Measurements from ENCODE around the gene QKI.
"Not testable (repeated sequence)": the region's sequence is repeated elsewhere in the genome, so short reads cannot be mapped to it uniquely, and the experiment has no call there.

QKI gene

DNA sequence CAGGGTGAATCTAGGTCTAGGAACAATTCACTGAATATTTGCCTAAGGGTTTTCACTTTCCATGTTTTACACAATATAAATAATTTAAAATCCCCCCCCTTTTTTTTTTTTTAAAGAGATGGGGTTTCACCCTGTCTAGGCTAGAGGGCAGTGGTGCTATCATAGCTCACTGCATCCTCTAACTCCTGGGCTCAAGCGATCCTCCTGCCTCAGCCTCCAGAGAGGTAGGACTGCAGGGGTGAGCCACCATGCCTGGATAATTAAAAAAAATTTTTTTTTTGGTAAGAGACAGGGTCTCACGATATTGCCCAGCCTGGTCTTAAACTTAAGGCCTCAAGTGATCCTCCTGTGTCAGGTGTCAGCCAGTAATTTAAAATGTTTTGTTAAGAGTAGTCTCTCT, 17.8 kb downstream of the QKI start:
- Histone ChIP-seq H3K27ac (no peak overlapping the region), H3K4me3 (no peak overlapping the region), H3K9me3 (no peaks in the 10 kb centered on the region), H3K4me1 (peaks cover 0 to 95% (median 23%) of the 10 kb centered on the region in 4 donors), H3K27me3 (no peaks in the 10 kb centered on the region), H3K36me3 (no peaks in the 10 kb centered on the region)
- no peak for DNase-seq
- TF ChIP-seq, protein P1, sequence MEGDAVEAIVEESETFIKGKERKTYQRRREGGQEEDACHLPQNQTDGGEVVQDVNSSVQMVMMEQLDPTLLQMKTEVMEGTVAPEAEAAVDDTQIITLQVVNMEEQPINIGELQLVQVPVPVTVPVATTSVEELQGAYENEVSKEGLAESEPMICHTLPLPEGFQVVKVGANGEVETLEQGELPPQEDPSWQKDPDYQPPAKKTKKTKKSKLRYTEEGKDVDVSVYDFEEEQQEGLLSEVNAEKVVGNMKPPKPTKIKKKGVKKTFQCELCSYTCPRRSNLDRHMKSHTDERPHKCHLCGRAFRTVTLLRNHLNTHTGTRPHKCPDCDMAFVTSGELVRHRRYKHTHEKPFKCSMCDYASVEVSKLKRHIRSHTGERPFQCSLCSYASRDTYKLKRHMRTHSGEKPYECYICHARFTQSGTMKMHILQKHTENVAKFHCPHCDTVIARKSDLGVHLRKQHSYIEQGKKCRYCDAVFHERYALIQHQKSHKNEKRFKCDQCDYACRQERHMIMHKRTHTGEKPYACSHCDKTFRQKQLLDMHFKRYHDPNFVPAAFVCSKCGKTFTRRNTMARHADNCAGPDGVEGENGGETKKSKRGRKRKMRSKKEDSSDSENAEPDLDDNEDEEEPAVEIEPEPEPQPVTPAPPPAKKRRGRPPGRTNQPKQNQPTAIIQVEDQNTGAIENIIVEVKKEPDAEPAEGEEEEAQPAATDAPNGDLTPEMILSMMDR (IDR thresholded peaks at IDR 0.05) = no peak
- intact Hi-C loops (cut with DNase I; ENCODE audit: low total_unique reads) = no loop called here

DNA sequence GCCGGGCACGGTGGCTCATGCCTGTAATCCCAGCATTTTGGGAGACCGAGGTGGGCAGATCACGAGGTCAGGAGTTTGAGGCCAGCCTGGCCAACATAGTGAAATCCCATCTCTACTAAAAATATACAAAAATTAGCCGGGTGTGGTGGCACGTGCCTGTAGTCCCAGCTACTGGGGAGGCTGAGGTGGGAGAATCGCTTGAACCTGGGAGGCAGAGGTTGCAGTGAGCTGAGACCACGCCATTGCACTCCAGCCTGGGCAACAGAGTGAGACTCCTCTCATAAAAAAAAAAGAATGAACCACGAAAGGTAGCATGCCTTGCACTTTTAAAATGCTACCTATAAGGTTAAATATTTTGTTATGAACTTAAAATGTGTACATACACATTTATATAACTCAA, 19.0 kb downstream of the QKI start:
- H3K27ac ChIP-seq; H3K4me3 ChIP-seq; H3K9me3 ChIP-seq; H3K36me3 ChIP-seq; DNase-seq; H3K27me3 ChIP-seq; intact Hi-C loops (cut with DNase I; ENCODE audit: low total_unique reads): not testable (repeated sequence)
- H3K4me1 ChIP-seq = peaks cover 0 to 96% (median 30%) of the 10 kb centered on the region in 4 donors

DNA sequence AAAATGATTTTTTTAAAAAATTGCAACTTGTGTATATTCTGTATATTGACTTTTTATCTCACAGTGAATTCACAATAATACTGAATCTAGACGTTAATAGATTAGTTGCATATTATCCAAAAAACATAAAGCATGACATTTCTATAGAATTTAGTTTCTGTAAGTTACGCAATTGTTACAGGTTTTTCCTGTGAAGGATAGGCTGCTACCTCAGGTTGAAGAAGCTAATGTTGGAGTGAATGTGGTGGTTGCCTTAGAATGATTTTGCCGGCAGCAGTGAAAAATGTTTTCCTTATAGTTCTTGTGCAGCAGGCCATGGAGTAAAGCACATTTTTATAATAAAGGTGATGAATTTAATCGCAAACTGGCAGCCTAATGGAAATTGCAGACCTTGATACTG, 20.5 kb downstream of the QKI start:
- Histone ChIP-seq H3K27ac (no peak overlapping the region), H3K9me3 (no peaks in the 10 kb centered on the region), H3K4me3 (no peak overlapping the region), H3K4me1 (peaks cover 0 to 96% (median 26%) of the 10 kb centered on the region in 4 donors), H3K27me3 (no peaks in the 10 kb centered on the region), H3K36me3 (no peaks in the 10 kb centered on the region)
- DNase-seq = no peak
- TF ChIP-seq, protein P1 (IDR thresholded peaks at IDR 0.05) = no peak
- intact Hi-C loops (cut with DNase I; ENCODE audit: low total_unique reads) = no loop called here

DNA sequence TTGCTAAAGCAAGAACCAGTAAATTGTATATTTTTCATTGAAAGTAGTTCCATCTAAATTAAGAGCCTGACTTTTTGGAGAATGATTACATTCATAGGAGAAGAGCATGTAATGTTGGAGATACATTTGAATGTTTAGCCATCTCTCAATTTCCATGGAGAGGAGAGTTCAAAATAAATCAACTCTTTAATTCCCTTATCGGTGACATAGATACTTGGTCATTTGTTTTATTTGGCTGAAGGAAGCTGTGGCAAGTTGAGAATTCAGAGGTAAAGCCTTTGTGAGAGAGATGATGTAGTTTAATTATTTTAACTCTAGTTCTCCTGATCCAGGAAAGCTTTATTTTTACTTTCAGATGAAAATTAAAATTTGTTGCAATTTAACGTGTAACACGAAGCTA, 22.3 kb downstream of the QKI start:
- Histone ChIP-seq H3K4me1 (peaks cover 0 to 96% (median 27%) of the 10 kb centered on the region in 4 donors), H3K4me3 (no peak overlapping the region), H3K36me3 (no peaks in the 10 kb centered on the region), H3K9me3 (no peaks in the 10 kb centered on the region), H3K27ac (no peak overlapping the region), H3K27me3 (no peaks in the 10 kb centered on the region)
- TF ChIP-seq, protein P1 (IDR thresholded peaks at IDR 0.05) = no peak
- intact Hi-C loops (cut with DNase I; ENCODE audit: low total_unique reads) = no loop called here
- DNase-seq = no peak

DNA sequence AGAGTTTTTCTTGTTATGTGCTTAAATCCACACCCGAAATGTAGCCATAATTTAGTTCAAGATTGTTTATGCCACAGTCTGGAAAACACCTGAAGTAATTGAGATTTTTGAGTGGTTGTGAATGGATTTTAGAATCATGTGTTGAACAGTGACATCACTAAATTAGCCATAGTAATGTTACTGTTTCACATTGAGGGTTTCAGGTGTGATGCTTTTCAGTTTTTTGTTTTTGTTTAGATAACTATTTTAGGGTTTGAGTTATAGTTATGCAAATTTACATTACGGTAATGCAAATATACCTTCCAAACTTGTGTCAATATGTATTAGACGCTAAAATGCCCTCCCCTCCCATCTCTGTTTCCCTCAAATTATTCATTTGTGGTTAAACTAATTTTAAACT, 22.9 kb downstream of the QKI start:
- TF ChIP-seq, protein P1 (IDR thresholded peaks at IDR 0.05) = no peak
- Histone ChIP-seq H3K27ac (no peak overlapping the region), H3K36me3 (no peaks in the 10 kb centered on the region), H3K4me3 (no peak overlapping the region), H3K27me3 (no peaks in the 10 kb centered on the region), H3K4me1 (peaks cover 0 to 96% (median 30%) of the 10 kb centered on the region in 4 donors), H3K9me3 (no peaks in the 10 kb centered on the region)
- DNase-seq = no peak
- intact Hi-C loops (cut with DNase I; ENCODE audit: low total_unique reads) = no loop called here

DNA sequence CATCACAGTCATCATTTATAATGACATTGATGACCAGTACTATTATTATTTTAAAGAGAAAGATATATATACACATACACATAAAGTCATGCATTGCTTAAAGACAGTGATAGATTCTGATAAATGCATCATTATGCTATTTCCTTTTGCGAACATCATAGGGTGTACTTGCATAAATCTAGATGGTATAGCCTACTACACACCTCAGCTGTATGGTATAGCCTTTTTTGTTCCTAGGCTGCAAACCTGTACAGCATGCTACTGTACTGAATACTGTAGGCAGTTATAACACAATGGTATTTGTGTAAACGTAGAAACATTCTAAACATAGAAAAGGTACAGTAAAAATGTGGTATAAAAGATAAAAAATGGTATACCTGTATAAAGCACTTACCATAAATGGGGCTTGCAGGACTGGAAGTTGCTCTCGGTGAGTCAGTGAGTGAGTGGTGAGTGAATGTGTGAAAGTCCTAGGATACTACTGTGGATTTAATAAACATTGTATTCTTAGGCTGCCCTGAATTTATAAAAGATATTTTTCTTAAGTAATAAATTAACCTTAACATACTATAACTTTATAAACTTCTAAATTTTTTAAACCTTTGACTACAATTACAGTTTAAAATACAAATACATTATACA, 23.9 kb downstream of the QKI start:
- H3K4me1 ChIP-seq = peaks cover 0 to 96% (median 35%) of the 10 kb centered on the region in 4 donors
- no peak overlapping the region for H3K27ac ChIP-seq
- intact Hi-C loops (cut with DNase I; ENCODE audit: low total_unique reads) = no loop called here
- no peaks in the 10 kb centered on the region for H3K36me3 ChIP-seq
- DNase-seq = no peak
- no peak overlapping the region for H3K4me3 ChIP-seq
- TF ChIP-seq, protein P1 (IDR thresholded peaks at IDR 0.05) = no peak
- H3K27me3 ChIP-seq = no peaks in the 10 kb centered on the region
- no peaks in the 10 kb centered on the region for H3K9me3 ChIP-seq

All from tibial artery (tissue), 4 donors.